Breast epithelium (tissue), 4 donors: ENCODE measurements around the gene FASTKD1. TPM values are rescaled to one million over a fixed set of nuclear protein-coding genes. Genes with fewer than 3 reads are reported as not detected.
"Not testable (repeated sequence)": the region's sequence is repeated elsewhere in the genome, so short reads cannot be mapped to it uniquely, and the experiment has no call there.

Source experiments
- DNase-seq, 2 donors: peaks; one replicate each; pipeline ENCODE4 v3.0.0-alpha.2; 2019; ENCODE audit warnings: low spot score in 2 of 2
- H3K27ac ChIP-seq, 2 donors: fragments of 200-600 bp; sonication (generic) in 1 of 2; one replicate each; pipeline ENCODE4 v1.5.1; 2016 to 2019; ENCODE audit warnings: mild to moderate bottlenecking in 1 of 2
- H3K27me3 ChIP-seq, 2 donors: fragments of 200-600 bp; sonication (generic) in 1 of 2; one replicate each; pipeline versions ENCODE4 v1.5.1 to v1.6.0; 2017 to 2019; ENCODE audit warnings: control low read depth in 1 of 2, mild to moderate bottlenecking in 1 of 2
- H3K36me3 ChIP-seq: fragments of 200-600 bp; one replicate; pipeline ENCODE4 v1.5.1; 2019
- H3K4me1 ChIP-seq, 2 donors: fragments of 200-600 bp; sonication (generic); one replicate each; pipeline ENCODE4 v1.5.1; 2016 to 2019; ENCODE audit warnings: control low read depth in 1 of 2
- H3K4me3 ChIP-seq, 3 donors: fragments of 200-600 bp; sonication (generic); 1 replicate in 2 of 3; 2 replicates in 1 of 3; pipeline ENCODE4 v1.5.1; 2016 to 2019; ENCODE audit warnings: mild to moderate bottlenecking in 3 of 3, moderate library complexity in 2 of 3
- H3K9me3 ChIP-seq, 2 donors: fragments of 200-600 bp; sonication (generic) in 1 of 2; one replicate each; pipeline ENCODE4 v1.5.1; 2016 to 2019; ENCODE audit warnings: control low read depth in 1 of 2
- CTCF ChIP-seq, 3 donors: fragments of 450-650 bp; IDR thresholded peaks; one replicate each; pipeline ENCODE4 v1.5.1; 2016 to 2017; ENCODE audit warnings: antibody characterized with exemption in 3 of 3, mild to moderate bottlenecking in 3 of 3, moderate library complexity in 3 of 3
- POLR2A ChIP-seq: fragments of 450-650 bp; IDR thresholded peaks from one replicate; pipeline ENCODE4 v1.6.1; 2016; ENCODE audit warnings: antibody characterized with exemption, mild to moderate bottlenecking, moderate library complexity
- POLR2AphosphoS5 ChIP-seq, 3 donors: sonication (generic); formaldehyde crosslinking; IDR thresholded peaks; one replicate each; pipeline ENCODE4 v1.6.1; 2017; ENCODE audit warnings: antibody characterized with exemption in 3 of 3
- intact Hi-C: fragments of 100-400 bp; cut with DNase I; formaldehyde crosslinking; loops from one replicate; pipeline ENCODE4 v1.15.1; 2023; ENCODE audit warnings: low total_unique reads
- total RNA-seq, 3 donors: library from RNA; depleted of rRNA; stranded (reverse); fragments of >200 nt; gene quantifications; one replicate each; pipeline ENCODE4 v1.1.0, GENCODE V29; 2016

FASTKD1 gene
- total RNA-seq, 3 donors from 2014 or later: 6.7 to 22.1 (median 15.4) TPM

GRCh38 chr2:169585673-169586072 lies 12.0 kb upstream of the FASTKD1 start:
- Histone ChIP-seq H3K4me1 (peaks cover 0 to 12% of the 10 kb centered on the region in 2 donors), H3K9me3 (no peaks in the 10 kb centered on the region), H3K27me3 (no peaks in the 10 kb centered on the region), H3K36me3 (no peaks in the 10 kb centered on the region), H3K27ac (peak overlapping the region; percentile 98 to 99), H3K4me3 (peak overlapping the region; percentile 76 to 86 (median 84))
- TF ChIP-seq CTCF (IDR thresholded peaks at IDR 0.05): no peak
- TF ChIP-seq POLR2A: no peak
- no peak for TF ChIP-seq POLR2AphosphoS5 (IDR thresholded peaks at IDR 0.05)
- no peak for DNase-seq
- intact Hi-C loops: no loop called here

- peak within 1 kb of the TSS; percentile 76 to 86 (median 84) for H3K4me3 ChIP-seq
These were observed 10.6 kb upstream of the FASTKD1 start, which contains the start of gene PPIG for GRCh38 chr2:169584005-169584877. TSS of gene PPIG (plus strand) at chr2:169584351. CDS start at chr2:169604042, 19,691 bp downstream.

GRCh38 chr2:169583518-169583917 lies 9.9 kb upstream of the FASTKD1 start:
- H3K27ac ChIP-seq: peak overlapping the region; percentile 98 to 99
- H3K4me1 ChIP-seq: peaks cover 0 to 12% of the 10 kb centered on the region in 2 donors
- H3K4me3 ChIP-seq: no peak overlapping the region
- TF ChIP-seq POLR2A: no peak
- no peak for TF ChIP-seq CTCF (IDR thresholded peaks at IDR 0.05)
- no peak for TF ChIP-seq POLR2AphosphoS5 (IDR thresholded peaks at IDR 0.05)
- H3K36me3 ChIP-seq: no peaks in the 10 kb centered on the region
- H3K9me3 ChIP-seq: no peaks in the 10 kb centered on the region
- DNase-seq: no peak
- intact Hi-C loops: no loop called here
- H3K27me3 ChIP-seq: no peaks in the 10 kb centered on the region

More at GRCh38 chr2:169584005-169584877, 10.6 kb upstream of the FASTKD1 start, which contains the start of gene PPIG:
- intact Hi-C loops: no loop called here
- DNase-seq: peak; percentile 84
- H3K9me3 ChIP-seq: no peaks in the 10 kb centered on the region
- peak within 1 kb of the TSS; percentile 98 to 99 for H3K27ac ChIP-seq
- H3K36me3 ChIP-seq: no peaks in the 10 kb centered on the region
- H3K27me3 ChIP-seq: no peaks in the 10 kb centered on the region
- H3K4me1 ChIP-seq: peaks cover 0 to 12% of the 10 kb centered on the region in 2 donors
- peak; percentile 85 to 95 (median 92) for TF ChIP-seq POLR2AphosphoS5 (IDR thresholded peaks at IDR 0.05)
- peak; percentile 32 for TF ChIP-seq POLR2A
- no peak for TF ChIP-seq CTCF (IDR thresholded peaks at IDR 0.05)

GRCh38 chr2:169582552-169583266 lies 9.0 kb upstream of the FASTKD1 start:
- H3K9me3 ChIP-seq, H3K36me3 ChIP-seq, DNase-seq, H3K27me3 ChIP-seq, H3K27ac ChIP-seq, H3K4me3 ChIP-seq, intact Hi-C loops: not testable (repeated sequence)
- H3K4me1 ChIP-seq: peaks cover 0 to 12% of the 10 kb centered on the region in 2 donors

GRCh38 chr2:169579044-169579443 lies 5.4 kb upstream of the FASTKD1 start:
- Histone ChIP-seq H3K4me3 (no peak overlapping the region), H3K9me3 (no peaks in the 10 kb centered on the region), H3K4me1 (no peaks in the 10 kb centered on the region), H3K27ac (no peak overlapping the region), H3K27me3 (no peaks in the 10 kb centered on the region), H3K36me3 (no peaks in the 10 kb centered on the region)
- intact Hi-C loops: no loop called here
- no peak for TF ChIP-seq CTCF (IDR thresholded peaks at IDR 0.05)
- no peak for DNase-seq

GRCh38 chr2:169575264-169575663 lies 1.6 kb upstream of the FASTKD1 start:
- intact Hi-C loops, H3K4me3 ChIP-seq, H3K27ac ChIP-seq, H3K27me3 ChIP-seq, H3K36me3 ChIP-seq, H3K9me3 ChIP-seq, H3K4me1 ChIP-seq, DNase-seq: not testable (repeated sequence)

GRCh38 chr2:169574539-169574938 lies 874 bp upstream of the FASTKD1 start:
- H3K36me3 ChIP-seq, intact Hi-C loops, DNase-seq, H3K27me3 ChIP-seq, H3K4me3 ChIP-seq, H3K27ac ChIP-seq, H3K9me3 ChIP-seq, H3K4me1 ChIP-seq: not testable (repeated sequence)
